ENCODE data around the gene CCDC9. TPM values are rescaled to one million over a fixed set of nuclear protein-coding genes. Genes with fewer than 3 reads are reported as not detected.
"Not testable (repeated sequence)": the region's sequence is repeated elsewhere in the genome, so short reads cannot be mapped to it uniquely, and the experiment has no call there.

Gene CCDC9
- total RNA-seq, 1 donor from 2014 or later = 4.6 TPM

- peak; percentile 80 to 85 for DNase-seq (ENCODE audit: low read depth in 2 of 2)
These were observed 39.7 kb downstream of the CCDC9 start for GRCh38 chr19:47296036-47296435.

GRCh38 chr19:47300867-47301266, 44.5 kb downstream of the CCDC9 start:
- DNase-seq (ENCODE audit: low read depth in 2 of 2) = not testable (repeated sequence)

- no peak for DNase-seq (ENCODE audit: low read depth in 2 of 2)
These were observed 45.9 kb downstream of the CCDC9 start for GRCh38 chr19:47302249-47302648.

- DNase-seq (ENCODE audit: low read depth in 2 of 2) = no peak
These were observed 47.6 kb downstream of the CCDC9 start for GRCh38 chr19:47303966-47304365.

- DNase-seq (ENCODE audit: low read depth in 2 of 2) = peak; percentile 63 to 71
These were observed 49.0 kb downstream of the CCDC9 start for GRCh38 chr19:47305309-47305751.

GRCh38 chr19:47306303-47306702, 50.0 kb downstream of the CCDC9 start:
- DNase-seq (ENCODE audit: low read depth in 2 of 2) = no peak

- no peak for DNase-seq (ENCODE audit: low read depth in 2 of 2)
These were observed 52.7 kb downstream of the CCDC9 start for GRCh38 chr19:47309038-47309437.

GRCh38 chr19:47309608-47310007, 53.3 kb downstream of the CCDC9 start, which contains the start of gene C5AR1:
TSS of gene C5AR1 (plus strand) at chr19:47309861. CDS start at chr19:47309896, 35 bp downstream.
- DNase-seq (ENCODE audit: low read depth in 2 of 2) = no peak

- DNase-seq (ENCODE audit: low read depth in 2 of 2) = no peak
These were observed 54.0 kb downstream of the CCDC9 start for GRCh38 chr19:47310323-47310722.

- no peak for DNase-seq (ENCODE audit: low read depth in 2 of 2)
These were observed 54.5 kb downstream of the CCDC9 start for GRCh38 chr19:47310819-47311218.

GRCh38 chr19:47312366-47313006, 56.2 kb downstream of the CCDC9 start:
- no peak for DNase-seq (ENCODE audit: low read depth in 2 of 2)

GRCh38 chr19:47313754-47314295, 57.5 kb downstream of the CCDC9 start:
- DNase-seq (ENCODE audit: low read depth in 2 of 2) = no peak

GRCh38 chr19:47315125-47315821, 58.9 kb downstream of the CCDC9 start:
- peak; percentile 14 to 94 for DNase-seq (ENCODE audit: low read depth in 2 of 2)

GRCh38 chr19:47316513-47316912, 60.2 kb downstream of the CCDC9 start:
- no peak for DNase-seq (ENCODE audit: low read depth in 2 of 2)

GRCh38 chr19:47319923-47320871, 63.9 kb downstream of the CCDC9 start:
- DNase-seq (ENCODE audit: low read depth in 2 of 2) = no peak

Other genes with a start within 250 kb of the CCDC9 start
- under 0.01 TPM in 1 of 2 replicates, not detected in the other for gene NPAS1, start 236.7 kb upstream of the CCDC9 start, total RNA-seq
- gene TMEM160, start 207.9 kb upstream of the CCDC9 start, total RNA-seq = 29.0 and 29.6 TPM in 2 replicates
- gene ZC3H4, start 142.7 kb upstream of the CCDC9 start, total RNA-seq = 7.2 and 9.5 TPM in 2 replicates
- 96.8 and 131 TPM in 2 replicates for gene SAE1, start 125.7 kb upstream of the CCDC9 start, total RNA-seq
- gene BBC3, start 25.3 kb upstream of the CCDC9 start, total RNA-seq = 16.5 and 21.4 TPM in 2 replicates
- gene INAFM1, start 18.4 kb downstream of the CCDC9 start, total RNA-seq = 0.65 and 1.2 TPM in 2 replicates
- not detected in 2 replicates for gene C5AR1, start 53.3 kb downstream of the CCDC9 start, total RNA-seq
- gene C5AR2, start 75.7 kb downstream of the CCDC9 start, total RNA-seq = under 0.01 TPM in 2 replicates
- gene DHX34, start 92.8 kb downstream of the CCDC9 start, total RNA-seq = 4.1 and 5.2 TPM in 2 replicates
- gene MEIS3, start 163.0 kb downstream of the CCDC9 start, total RNA-seq = 0.20 and 0.22 TPM in 2 replicates
- gene SLC8A2, start 215.4 kb downstream of the CCDC9 start, total RNA-seq = 0.22 TPM in 1 of 2 replicates, not detected in the other
- gene KPTN, start 227.7 kb downstream of the CCDC9 start, total RNA-seq = 3.2 and 3.5 TPM in 2 replicates

Data from lung microvascular endothelial cell (primary cell).